GM18909 (cell line): Measurements from ENCODE around the gene FRMD1.

ENCODE experiments used
- ATAC-seq: cut with Tn5 transposase; IDR thresholded peaks from one replicate; pipeline ENCODE4 v1.9.1; 2021; ENCODE audit warnings: mild to moderate bottlenecking; ENCODE audit not compliant: unreplicated experiment, poor library complexity

The FRMD1 gene

DNA sequence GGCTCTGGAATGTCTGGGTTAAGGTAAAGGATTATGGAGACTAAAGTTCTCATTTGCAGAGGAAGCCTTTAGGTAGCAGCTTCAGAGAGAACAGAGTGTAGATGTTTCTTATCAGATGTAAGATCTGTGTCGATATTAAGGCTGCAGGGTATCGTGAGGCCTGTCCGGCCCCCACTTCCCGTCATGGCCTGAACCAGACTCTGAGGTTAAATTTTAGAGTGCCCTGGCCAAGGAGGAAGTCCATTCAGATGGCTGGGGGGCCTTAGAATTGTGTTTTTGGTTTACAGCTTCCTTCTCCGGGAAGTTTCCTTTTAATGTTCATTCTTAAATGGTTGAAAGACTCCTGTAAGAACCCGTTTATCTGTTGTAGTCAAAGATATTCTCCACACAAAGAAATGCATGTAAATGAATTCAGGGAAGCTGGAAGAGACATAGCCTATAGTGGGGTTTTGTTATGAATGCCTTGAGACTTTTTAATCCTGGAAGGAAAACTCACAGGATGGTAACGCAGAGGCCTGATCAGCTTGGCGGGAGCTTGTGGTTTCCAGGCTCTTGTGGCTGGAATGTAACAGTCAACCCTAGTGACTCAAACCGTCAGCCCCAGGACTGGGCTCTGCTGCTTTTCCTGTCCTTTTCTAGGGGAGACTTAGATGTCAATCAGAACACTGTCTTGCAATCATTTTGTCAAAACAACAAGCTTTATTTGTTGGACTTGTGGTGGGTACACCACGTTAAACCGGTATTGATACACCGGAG lies 46.8 kb downstream of the FRMD1 start:
- ATAC-seq: no peak

DNA sequence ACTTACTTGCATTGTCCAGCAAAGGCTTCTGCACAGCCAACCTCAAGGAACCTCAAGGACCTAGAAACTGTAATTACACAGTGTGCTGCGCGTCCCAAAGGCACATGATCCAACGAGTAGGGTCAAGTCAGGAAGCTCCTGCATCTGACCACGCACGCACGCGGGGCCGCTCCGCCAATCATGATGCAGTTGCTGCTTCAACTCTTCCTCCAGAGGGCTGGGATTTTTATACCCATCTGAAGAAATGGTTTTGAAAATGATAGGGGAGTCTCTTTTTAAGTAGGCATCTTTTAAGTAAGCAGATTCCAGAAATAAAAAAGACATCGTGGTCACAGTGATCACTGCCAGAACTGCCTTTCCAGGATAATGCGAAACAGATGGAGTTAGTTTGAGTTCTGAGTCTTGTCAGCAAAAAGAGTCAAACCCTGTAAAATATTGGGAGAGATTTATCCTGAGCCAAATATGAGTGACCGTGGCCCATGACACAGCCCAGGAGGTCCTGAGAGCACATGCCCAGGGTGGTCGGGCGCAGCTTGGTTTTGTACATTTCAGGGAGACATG lies 47.5 kb downstream of the FRMD1 start:
- ATAC-seq: no peak

DNA sequence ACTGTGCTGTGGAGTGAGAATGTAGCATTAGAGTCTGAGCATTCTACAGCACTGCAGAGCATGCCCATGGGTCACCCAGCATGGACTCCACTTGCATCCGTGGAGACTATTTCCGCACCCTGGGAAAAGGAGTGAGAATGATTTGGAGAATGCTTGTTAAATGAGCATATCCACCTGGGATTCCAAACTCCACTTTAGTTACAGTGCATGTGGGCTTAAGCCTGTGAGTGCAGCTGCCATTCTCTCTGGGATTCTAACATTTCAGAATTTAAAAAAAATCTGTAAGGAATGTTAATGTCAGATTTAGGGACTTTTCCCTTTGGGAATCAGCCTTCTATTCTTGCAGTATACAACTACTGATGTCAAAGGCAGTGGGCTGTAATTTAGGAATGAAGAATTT lies 48.1 kb downstream of the FRMD1 start:
- no peak for ATAC-seq

DNA sequence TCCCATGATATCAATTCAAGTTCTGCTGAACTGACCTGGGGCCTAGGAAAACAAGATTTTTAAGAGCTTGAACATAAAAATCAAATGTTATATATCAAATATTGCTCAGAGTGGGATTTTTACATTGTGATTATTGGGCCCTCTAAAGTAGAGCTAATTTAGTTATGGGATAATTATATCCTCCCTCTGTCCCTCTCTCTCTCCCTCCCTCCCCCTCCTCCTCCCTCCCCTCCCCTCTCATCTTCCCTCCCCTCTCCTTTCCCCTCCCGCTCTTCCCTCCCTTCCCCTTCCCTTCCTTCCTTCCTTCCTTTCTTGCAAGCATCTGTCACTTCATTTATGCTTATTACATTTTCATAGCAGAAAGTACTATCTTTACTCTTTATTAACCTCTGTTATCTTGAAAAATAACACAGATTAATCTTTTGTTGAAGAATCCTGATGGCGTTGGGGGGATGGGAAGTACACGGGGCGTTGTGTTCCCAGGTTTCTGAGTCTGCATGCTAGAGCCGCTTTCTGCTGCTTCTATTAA lies 48.7 kb downstream of the FRMD1 start:
- no peak for ATAC-seq

DNA sequence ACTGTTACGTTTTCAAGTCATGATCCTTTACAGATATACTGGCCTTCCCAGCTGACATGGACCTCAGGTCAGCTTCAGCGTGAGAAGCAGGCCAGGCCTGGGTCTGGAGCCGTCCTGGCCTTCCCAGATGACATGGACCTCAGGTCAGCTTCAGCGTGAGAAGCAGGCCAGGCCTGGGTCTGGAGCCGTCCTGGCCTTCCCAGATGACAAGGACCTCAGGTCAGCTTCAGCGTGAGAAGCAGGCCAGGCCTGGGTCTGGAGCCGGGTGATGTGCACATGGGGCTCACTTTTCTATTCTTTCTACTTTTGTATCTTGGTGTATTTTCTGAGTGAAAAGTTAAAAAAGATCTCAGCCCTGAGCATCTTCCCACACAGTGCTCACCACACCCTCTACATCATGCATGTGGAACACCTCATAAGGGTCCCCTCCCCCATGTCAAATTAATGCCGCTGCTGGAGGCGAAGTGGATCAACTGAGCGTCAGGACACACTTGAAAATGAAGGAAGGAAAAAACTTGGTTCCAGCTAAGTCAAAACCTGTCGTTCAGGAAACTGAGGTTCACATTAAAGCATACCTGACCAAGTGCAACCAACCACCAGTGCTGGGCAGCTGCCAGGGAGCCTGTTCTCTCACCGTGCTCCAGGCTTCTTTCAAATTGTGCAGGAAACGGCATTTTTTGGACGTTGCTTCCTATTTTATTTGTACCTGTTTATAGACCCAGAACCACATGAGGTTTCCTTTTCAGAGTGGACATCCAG lies 49.4 kb downstream of the FRMD1 start:
- no peak for ATAC-seq

DNA sequence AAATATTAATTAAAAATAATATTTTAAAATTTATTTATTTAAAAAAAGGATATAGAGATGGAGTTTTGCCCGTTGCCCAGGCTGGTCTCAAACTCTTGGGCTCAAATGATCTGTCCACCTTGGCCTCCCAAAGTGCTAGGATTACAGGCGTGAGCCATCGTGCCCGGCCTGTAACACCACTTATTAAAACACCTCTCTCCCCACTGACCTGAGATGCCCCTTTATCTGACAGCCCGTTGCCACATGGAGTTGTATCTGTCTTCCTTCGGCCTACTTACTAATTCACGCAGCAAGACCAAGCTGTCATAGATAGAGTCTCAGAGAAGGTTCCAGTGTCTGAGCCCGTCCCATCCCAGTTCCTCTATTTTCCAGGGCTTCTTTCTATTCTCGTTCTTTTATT lies 50.8 kb downstream of the FRMD1 start:
- no peak for ATAC-seq

DNA sequence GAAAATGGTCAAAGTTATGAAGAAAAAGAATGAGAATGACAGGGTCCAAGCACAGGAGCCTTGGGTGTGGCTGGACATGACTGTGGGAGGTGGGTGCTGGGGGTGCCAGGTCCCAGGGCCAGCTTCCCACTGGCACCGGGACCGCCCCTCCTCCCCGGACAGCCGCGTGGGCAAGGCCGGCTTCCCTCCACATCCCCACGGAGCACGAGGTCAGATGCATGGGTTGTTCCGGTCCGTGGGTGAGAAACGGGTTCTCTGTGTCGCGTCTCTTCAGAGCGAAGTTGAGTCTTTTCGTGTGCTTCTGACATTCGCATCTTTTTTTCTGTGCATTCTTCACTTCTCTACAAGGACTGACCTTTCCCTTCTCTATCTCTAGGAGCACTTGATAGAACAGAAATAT lies 51.5 kb downstream of the FRMD1 start:
- ATAC-seq: no peak

DNA sequence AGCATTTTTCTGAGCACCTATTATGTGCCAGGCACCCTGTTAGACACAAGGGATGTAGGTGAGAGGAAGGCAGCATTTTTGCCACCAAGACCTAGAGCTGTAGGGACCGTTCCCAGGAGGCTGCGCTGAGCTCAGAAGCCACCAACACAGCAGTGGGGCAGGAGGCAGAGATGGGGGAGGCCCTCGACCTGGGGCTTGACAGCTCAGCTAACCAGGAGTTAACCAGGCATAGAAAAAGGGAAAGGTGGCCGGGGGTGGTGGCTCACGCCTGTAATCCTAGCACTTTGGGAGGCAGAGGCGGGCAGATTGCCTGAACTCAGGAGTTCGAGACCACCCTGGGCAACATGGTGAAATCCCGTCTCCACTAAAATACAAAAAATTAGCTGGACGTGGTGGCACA lies 52.1 kb downstream of the FRMD1 start:
- no peak for ATAC-seq

DNA sequence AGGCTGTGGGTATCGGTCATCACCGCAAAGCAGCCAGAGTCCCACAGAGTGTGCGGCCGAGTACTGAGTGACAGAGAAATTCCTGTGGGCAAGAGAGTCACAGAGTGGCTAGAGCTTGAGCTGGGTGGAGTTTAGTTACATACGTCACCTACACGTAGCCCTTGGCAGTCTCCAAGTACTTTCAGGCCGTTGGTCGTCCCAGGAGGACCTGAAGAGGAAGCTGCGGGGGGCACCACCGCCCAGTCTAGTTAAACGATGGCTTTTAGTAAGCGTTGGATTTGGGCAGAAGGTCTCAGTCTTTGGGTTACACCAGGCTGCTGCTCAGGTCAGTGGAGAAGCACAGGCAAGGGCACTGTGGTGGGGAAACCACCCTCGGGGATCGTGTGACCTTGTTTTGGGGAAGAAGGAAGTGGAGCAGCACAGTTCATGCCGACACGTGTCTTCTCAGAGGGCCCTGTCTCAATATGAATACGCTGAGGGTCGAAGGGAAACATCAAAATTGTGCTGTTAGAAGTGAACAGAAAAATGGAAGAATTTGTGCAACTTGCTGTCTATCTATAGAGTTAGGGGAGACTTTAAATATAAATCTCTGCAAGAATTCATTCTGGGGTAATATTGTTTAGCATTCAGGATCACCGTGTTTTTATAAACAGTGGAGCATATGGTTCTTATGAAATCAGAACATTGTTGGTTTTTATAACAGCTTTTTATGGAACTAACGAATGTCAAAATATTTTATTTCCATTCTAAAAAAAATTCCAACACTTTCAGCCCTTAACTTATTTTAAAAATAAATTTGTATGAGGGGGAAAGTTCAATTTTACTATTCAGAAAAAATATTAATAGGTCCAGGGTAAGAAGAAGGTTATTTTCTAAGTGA lies 52.9 kb downstream of the FRMD1 start:
- no peak for ATAC-seq

DNA sequence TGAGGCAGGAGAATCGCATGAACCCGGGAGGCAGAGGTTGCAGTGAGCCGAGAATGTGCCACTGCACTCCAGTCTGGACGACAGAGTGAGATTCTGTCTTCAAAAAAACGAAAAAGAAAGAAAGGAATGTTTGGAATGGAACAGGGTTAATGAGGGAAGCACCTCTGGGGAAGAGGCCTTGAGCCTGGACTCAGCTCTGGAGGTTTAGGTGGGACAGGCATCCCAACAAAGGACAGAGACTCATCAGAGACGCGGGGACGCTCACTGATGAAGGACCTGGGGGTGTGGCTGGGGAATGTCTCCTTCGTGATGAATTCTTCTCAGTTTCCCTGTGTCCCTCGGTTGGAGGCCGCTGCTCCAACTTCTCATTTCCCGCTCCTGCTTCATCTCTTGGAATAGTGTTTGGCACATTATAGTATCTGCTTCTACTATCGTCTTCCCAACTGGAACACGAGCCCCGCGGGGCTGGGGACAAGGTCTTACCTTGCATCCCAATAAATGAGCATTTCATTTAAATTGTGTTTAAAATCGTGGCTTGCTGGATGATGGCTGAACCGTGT lies 54.0 kb downstream of the FRMD1 start:
- ATAC-seq: no peak

DNA sequence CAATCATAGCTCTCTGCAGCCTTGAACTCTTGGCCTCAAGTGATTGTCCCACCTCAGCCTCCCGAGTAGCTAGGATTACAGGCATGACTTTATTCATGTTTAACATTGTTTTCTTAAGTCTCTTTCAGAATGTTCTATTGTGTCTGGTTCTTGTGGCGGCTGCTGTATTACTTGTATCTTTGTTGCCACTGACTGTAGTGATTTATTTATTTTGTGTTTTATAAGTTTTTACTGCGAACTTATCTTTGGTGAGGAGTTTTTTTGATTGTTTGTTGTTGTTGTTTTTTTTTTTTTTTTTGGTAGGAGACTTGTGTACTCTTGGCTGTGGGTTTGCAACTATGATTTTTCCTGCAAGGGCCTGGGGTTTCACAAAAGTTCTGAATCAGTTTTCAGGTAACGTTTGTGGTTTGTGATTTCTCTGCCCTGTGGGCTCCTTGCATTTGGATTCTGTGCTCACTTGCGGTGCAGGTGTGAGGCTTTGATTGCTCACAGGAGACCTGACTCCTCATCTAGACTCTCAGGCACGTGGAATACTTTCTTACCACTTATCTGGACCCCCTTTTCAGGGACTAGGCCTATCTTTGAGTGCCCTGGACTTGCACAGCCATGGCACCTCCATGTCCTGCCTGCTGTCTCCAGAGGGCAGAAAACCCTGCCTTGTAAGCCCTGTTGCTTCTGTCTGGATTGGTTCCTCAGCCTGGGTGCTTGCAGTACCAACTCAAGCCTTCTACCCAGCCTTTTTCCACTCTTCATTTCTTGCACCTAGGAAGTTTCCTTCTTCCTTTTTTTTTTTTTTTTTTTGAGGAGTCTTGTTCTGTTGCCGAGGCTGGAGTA lies 56.3 kb downstream of the FRMD1 start:
- ATAC-seq: no peak

DNA sequence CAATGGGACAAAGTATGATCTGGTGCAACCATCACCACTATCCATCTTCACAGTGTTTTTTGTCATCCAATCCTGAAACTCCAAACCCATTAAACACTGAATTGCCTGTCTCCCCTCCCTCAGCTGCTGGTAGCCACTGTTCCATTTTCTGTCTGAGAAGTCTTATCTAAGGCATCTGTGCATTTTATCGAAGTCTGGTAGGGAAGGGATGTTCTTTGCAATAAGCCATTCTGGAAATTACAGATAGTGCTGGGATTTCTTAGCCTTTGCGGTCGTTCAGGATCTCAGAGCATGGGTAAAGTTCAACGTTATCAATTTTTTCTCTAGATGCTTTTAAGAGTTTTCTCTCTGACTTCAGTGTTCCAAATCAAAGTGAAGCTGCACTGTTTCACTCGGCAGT lies 57.4 kb downstream of the FRMD1 start:
- ATAC-seq: no peak

DNA sequence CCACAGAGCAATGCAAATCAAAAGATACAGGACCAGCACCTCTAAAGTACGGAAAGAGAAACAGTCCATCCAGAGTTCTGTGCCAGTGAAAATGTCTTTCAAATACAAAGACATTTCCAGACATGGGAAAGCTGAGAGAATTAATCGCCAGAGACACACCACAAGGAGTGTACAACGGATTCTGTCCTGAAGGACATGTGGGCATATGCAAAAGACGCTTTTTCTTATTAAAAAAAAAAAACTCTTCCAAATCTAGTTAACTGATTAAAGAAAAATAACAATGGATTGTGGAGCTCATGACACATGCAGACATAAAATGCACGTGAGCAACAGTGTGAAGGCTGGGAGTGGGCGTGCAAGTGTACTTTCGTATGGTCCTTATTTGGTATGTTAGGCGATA lies 58.8 kb downstream of the FRMD1 start:
- no peak for ATAC-seq

DNA sequence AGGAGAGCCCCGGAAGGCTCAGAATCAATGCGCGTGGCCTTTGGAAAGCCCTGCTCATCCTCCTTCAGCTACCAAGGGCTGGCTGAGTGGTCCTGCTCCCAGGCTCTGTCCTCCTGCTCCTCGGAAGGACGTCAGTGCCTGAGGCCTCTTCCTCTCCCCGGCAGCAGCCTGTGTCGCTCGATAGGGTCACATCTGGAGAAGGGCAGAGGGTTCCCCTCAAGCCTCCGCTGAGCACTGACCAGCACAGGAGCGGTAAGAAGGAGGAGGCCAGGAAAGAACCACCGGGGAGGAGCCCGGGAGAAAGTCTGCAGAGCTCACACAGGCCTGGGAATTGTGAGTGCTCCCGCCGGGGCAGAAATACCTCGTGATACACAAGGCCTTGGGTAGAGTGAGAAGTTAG lies 60.3 kb downstream of the FRMD1 start:
- ATAC-seq: no peak

DNA sequence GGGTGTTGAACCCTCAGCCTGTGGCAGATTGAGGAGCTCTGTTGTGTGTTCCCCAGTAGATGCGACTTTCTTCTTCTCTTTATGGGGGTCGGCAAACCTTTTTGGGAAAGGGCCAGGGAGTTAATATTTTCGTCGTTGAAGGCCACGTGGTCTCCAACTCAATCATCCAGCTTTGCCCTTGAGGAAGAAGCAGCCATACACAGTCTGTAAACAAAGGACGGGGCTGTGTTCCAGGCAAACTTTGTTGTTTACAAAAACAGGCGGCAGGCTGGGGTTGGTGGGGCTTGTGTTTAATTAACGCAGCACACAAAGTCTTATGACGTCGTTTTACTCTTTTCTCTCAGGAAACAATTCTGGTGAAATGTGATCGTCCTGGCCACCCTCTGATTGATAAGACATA lies 61.4 kb downstream of the FRMD1 start:
- no peak for ATAC-seq

DNA sequence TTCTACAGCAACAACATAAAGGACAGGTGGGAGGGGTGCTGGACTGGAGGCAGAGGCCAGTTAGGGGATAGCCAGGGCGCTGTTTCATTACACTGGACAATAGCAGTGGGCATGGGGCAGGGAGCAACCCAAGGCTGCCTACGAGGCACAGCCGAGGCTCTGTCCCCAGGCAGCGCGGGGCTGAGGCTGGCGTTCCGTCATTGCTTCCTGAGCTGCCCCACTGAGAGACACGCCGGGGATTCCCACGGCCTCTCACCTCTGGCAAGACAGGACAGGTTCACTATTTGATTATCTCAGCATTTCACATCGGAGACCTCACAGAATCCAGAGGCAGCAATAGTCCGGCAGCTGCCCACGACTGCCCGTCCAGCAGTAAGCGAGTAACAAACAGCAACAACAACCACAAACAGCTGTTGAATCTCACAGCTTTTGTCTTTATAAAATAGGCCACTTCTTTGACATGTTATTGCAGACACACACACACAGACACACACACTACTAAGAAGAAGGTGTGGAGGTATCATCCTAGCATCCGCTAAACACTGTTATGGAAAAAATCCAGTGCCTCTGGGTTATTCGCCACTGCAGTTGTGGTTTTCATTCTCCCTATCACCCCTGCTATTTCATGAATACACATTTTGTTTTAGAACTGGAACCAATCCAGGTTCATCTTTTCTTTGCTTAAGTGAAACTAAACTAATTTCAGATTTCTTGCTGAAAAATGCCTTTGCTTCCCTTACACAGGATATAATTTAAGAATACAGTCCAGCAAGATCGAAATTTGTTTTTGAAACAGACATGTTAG lies 62.1 kb downstream of the FRMD1 start:
- no peak for ATAC-seq

DNA sequence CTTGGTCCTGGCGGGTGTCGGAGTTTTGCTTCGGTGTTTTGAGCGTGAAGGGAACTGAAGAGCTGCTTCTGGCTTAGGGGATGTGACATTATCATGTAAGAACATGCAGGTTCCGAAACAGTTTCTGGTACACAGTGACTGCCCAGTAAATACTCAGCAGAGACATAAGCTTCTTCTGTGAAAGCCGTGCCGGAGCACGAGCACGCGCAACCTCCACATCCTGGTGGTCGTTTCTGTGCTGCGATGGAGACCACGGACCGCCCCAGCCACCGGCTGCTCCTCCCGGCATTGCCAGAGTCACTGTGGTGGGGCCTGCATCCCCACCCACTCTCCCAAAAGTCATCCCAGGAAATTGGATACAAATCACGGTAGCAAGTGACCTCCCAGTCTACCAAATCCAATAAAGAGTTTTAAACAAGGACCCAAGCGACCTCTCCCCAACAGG lies 62.8 kb downstream of the FRMD1 start:
- no peak for ATAC-seq

DNA sequence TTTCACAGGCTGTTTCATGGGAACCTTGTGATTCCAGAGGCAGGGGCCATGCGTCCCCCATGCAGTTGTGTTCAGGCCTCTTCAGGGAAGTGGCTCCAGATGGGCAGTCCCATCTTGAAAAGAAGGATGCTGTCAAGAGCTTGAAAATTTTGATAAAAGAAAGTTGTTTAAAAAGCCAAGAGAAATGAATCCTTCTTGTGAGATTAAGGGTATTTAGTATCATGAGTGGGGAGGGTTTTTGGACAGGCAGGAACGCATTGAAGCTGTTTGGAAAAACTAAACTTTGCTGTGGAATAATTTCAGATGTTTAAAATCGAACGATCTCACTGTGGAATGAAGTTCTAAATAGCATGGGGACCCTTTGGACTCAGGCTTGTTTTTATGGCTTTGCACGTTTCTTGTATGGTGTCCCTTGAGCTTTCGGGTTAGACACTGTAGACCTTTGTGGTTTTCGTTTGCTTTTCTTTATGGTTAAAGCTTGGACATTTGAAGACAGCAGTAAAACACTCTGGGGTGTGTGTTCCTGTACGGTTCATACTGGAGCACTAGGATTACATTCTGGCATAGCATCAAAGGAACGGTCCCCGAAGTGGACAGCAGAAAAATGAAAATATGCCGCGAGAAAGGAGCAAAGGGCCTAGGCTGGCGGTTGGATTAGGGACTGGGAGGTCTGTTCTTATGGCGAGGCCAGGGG lies 63.4 kb downstream of the FRMD1 start:
- no peak for ATAC-seq
